ENCODE results near the gene IL13.

IL13 gene

GRCh38 chr5:132656774-132657355, 1.1 kb upstream of the IL13 start:
- DNase-seq: no peak

GRCh38 chr5:132658381-132659302, 669 bp downstream of the IL13 start:
- DNase-seq: no peak

GRCh38 chr5:132659598-132660493, 1.9 kb downstream of the IL13 start:
- no peak for DNase-seq

- no peak for DNase-seq
These were observed 3.4 kb downstream of the IL13 start for GRCh38 chr5:132661231-132662003.

- no peak for DNase-seq
These were observed 4.0 kb downstream of the IL13 start for GRCh38 chr5:132662004-132662401.

- no peak for DNase-seq
These were observed 5.2 kb downstream of the IL13 start for GRCh38 chr5:132662925-132663770.

GRCh38 chr5:132663771-132664695, 6.1 kb downstream of the IL13 start:
- DNase-seq: no peak

- no peak for DNase-seq
These were observed 6.8 kb downstream of the IL13 start for GRCh38 chr5:132664696-132665209.

GRCh38 chr5:132665574-132666080, 7.7 kb downstream of the IL13 start:
- DNase-seq: no peak

- DNase-seq: no peak
These were observed 8.5 kb downstream of the IL13 start for GRCh38 chr5:132666310-132667123.

GRCh38 chr5:132667309-132667708, 9.3 kb downstream of the IL13 start:
- DNase-seq: no peak

GRCh38 chr5:132667761-132668705, 10.1 kb downstream of the IL13 start:
- no peak for DNase-seq

GRCh38 chr5:132668706-132669454, 10.9 kb downstream of the IL13 start:
- DNase-seq: no peak

- no peak for DNase-seq
These were observed 11.5 kb downstream of the IL13 start for GRCh38 chr5:132669455-132669820.

- DNase-seq: no peak
These were observed 12.3 kb downstream of the IL13 start for GRCh38 chr5:132669966-132670882.

- no peak for DNase-seq
These were observed 13.0 kb downstream of the IL13 start for GRCh38 chr5:132671000-132671399.

All from Kasumi-1 (cell line).